Skeletal muscle satellite cell (primary cell): Measurements from ENCODE around the gene CPAMD8.
"Not testable (repeated sequence)": the region's sequence is repeated elsewhere in the genome, so short reads cannot be mapped to it uniquely, and the experiment has no call there.

ENCODE experiments used
- H3K27me3 ChIP-seq: 2 replicates; pipeline ENCODE4 v1.7.0; 2013; ENCODE audit warnings: low read length; ENCODE audit not compliant: control insufficient read depth, insufficient read depth
- H3K36me3 ChIP-seq: 2 replicates; pipeline ENCODE4 v1.7.0; 2013; ENCODE audit warnings: mild to moderate bottlenecking, control low read depth, low read length; ENCODE audit not compliant: insufficient read depth
- H3K4me1 ChIP-seq: 2 replicates; pipeline ENCODE4 v1.7.0; 2013; ENCODE audit warnings: low read length; ENCODE audit not compliant: control insufficient read depth, insufficient read depth
- H3K4me2 ChIP-seq: 2 replicates; pipeline ENCODE4 v1.7.0; 2013; ENCODE audit warnings: mild to moderate bottlenecking, low read length
- H3K4me3 ChIP-seq: 2 replicates; pipeline ENCODE4 v1.7.0; 2013; ENCODE audit warnings: low read length
- H3K9ac ChIP-seq: 2 replicates; pipeline ENCODE4 v1.7.0; 2013; ENCODE audit warnings: mild to moderate bottlenecking, low read depth, low read length, moderate library complexity
- H3K9me3 ChIP-seq: replicated peaks from 2 replicates; pipeline ENCODE4 v1.7.0; 2013; ENCODE audit warnings: mild to moderate bottlenecking, control low read depth, low read length

CPAMD8 gene

GRCh38 chr19:16874978-16875299 is 151.7 kb downstream of the CPAMD8 start:
- not testable (repeated sequence) for H3K9me3 ChIP-seq, H3K4me2 ChIP-seq, H3K4me1 ChIP-seq, H3K9ac ChIP-seq, H3K27me3 ChIP-seq, H3K4me3 ChIP-seq
- peaks cover 67% of the 10 kb centered on the region for H3K36me3 ChIP-seq

GRCh38 chr19:16874250-16874977 is 152.2 kb downstream of the CPAMD8 start:
- H3K9ac ChIP-seq = no peak overlapping the region
- H3K9me3 ChIP-seq = no peaks in the 10 kb centered on the region
- no peaks in the 10 kb centered on the region for H3K27me3 ChIP-seq
- no peak overlapping the region for H3K4me2 ChIP-seq
- H3K36me3 ChIP-seq = peaks cover 66% of the 10 kb centered on the region
- H3K4me1 ChIP-seq = no peaks in the 10 kb centered on the region
- no peak overlapping the region for H3K4me3 ChIP-seq

- Histone ChIP-seq H3K4me2 (no peak overlapping the region), H3K4me1 (no peaks in the 10 kb centered on the region), H3K27me3 (no peaks in the 10 kb centered on the region), H3K36me3 (peaks cover 63% of the 10 kb centered on the region), H3K9me3 (no peaks in the 10 kb centered on the region), H3K4me3 (no peak overlapping the region), H3K9ac (no peak overlapping the region)
These were observed 153.0 kb downstream of the CPAMD8 start for GRCh38 chr19:16873594-16873993.

- peaks cover 63% of the 10 kb centered on the region for H3K36me3 ChIP-seq
- no peak overlapping the region for H3K4me2 ChIP-seq
- no peak overlapping the region for H3K9ac ChIP-seq
- no peaks in the 10 kb centered on the region for H3K27me3 ChIP-seq
- no peaks in the 10 kb centered on the region for H3K4me1 ChIP-seq
- H3K9me3 ChIP-seq = no peaks in the 10 kb centered on the region
- H3K4me3 ChIP-seq = no peak overlapping the region
These were observed 153.9 kb downstream of the CPAMD8 start for GRCh38 chr19:16872728-16873127.

- Histone ChIP-seq H3K4me3 (no peak overlapping the region), H3K4me1 (no peaks in the 10 kb centered on the region), H3K4me2 (no peak overlapping the region), H3K27me3 (no peaks in the 10 kb centered on the region), H3K9me3 (no peaks in the 10 kb centered on the region), H3K9ac (no peak overlapping the region), H3K36me3 (peaks cover 63% of the 10 kb centered on the region)
These were observed 154.7 kb downstream of the CPAMD8 start for GRCh38 chr19:16871871-16872270.

GRCh38 chr19:16869331-16869972 is 157.2 kb downstream of the CPAMD8 start:
- H3K4me2 ChIP-seq = no peak overlapping the region
- no peak overlapping the region for H3K4me3 ChIP-seq
- H3K27me3 ChIP-seq = no peaks in the 10 kb centered on the region
- no peak overlapping the region for H3K9ac ChIP-seq
- peaks cover 71% of the 10 kb centered on the region for H3K36me3 ChIP-seq
- no peaks in the 10 kb centered on the region for H3K9me3 ChIP-seq
- no peaks in the 10 kb centered on the region for H3K4me1 ChIP-seq

- Histone ChIP-seq H3K9me3 (no peaks in the 10 kb centered on the region), H3K36me3 (peaks cover 69% of the 10 kb centered on the region), H3K27me3 (no peaks in the 10 kb centered on the region), H3K4me1 (no peaks in the 10 kb centered on the region), H3K9ac (no peak overlapping the region), H3K4me2 (no peak overlapping the region), H3K4me3 (no peak overlapping the region)
These were observed 158.0 kb downstream of the CPAMD8 start for GRCh38 chr19:16868423-16869130.

- no peaks in the 10 kb centered on the region for H3K27me3 ChIP-seq
- H3K4me2 ChIP-seq = no peak overlapping the region
- peaks cover 73% of the 10 kb centered on the region for H3K36me3 ChIP-seq
- H3K9ac ChIP-seq = no peak overlapping the region
- H3K4me3 ChIP-seq = no peak overlapping the region
- no peaks in the 10 kb centered on the region for H3K9me3 ChIP-seq
- H3K4me1 ChIP-seq = no peaks in the 10 kb centered on the region
These were observed 159.4 kb downstream of the CPAMD8 start for GRCh38 chr19:16867211-16867610.

GRCh38 chr19:16862826-16863415 is 163.7 kb downstream of the CPAMD8 start:
- Histone ChIP-seq H3K4me1 (no peaks in the 10 kb centered on the region), H3K27me3 (no peaks in the 10 kb centered on the region), H3K9me3 (no peaks in the 10 kb centered on the region), H3K4me2 (no peak overlapping the region), H3K36me3 (peaks cover 53% of the 10 kb centered on the region), H3K9ac (no peak overlapping the region), H3K4me3 (no peak overlapping the region)

- Histone ChIP-seq H3K4me2 (no peak overlapping the region), H3K36me3 (peaks cover 43% of the 10 kb centered on the region)
These were observed 164.8 kb downstream of the CPAMD8 start for GRCh38 chr19:16861834-16862233.

GRCh38 chr19:16861011-16861410 is 165.6 kb downstream of the CPAMD8 start:
- peaks cover 36% of the 10 kb centered on the region for H3K36me3 ChIP-seq

More at GRCh38 chr19:16861834-16862233, 164.8 kb downstream of the CPAMD8 start:
- no peaks in the 10 kb centered on the region for H3K27me3 ChIP-seq
- H3K9me3 ChIP-seq = no peaks in the 10 kb centered on the region
- H3K4me1 ChIP-seq = no peaks in the 10 kb centered on the region
- no peak overlapping the region for H3K4me3 ChIP-seq
- H3K9ac ChIP-seq = no peak overlapping the region

More at GRCh38 chr19:16861011-16861410, 165.6 kb downstream of the CPAMD8 start:
- Histone ChIP-seq H3K4me1 (no peaks in the 10 kb centered on the region), H3K4me2 (no peak overlapping the region), H3K27me3 (no peaks in the 10 kb centered on the region), H3K9me3 (no peaks in the 10 kb centered on the region), H3K9ac (no peak overlapping the region), H3K4me3 (no peak overlapping the region)
